Body of pancreas (tissue), 4 donors: Measurements from ENCODE around the gene CT47C1. TPM values are rescaled to one million over a fixed set of nuclear protein-coding genes. Genes with fewer than 3 reads are reported as not detected.

Source experiments
- ATAC-seq: fragments of 150-250 bp; one replicate; pipeline ENCODE4 v1.9.1; 2016
- DNase-seq, 4 donors: peaks; one replicate each; pipeline ENCODE4 v3.0.0-alpha.2; 2019
- H3K27ac ChIP-seq, 4 donors: fragments of 200-600 bp; sonication (generic); 1 replicate in 3 of 4; 2 replicates in 1 of 4; pipeline versions ENCODE4 v1.5.1 to v1.6.1; 2016 to 2019; ENCODE audit warnings: mild to moderate bottlenecking in 1 of 4, mixed read lengths in 1 of 4, moderate library complexity in 1 of 4
- H3K27me3 ChIP-seq, 2 donors: fragments of 200-600 bp; sonication (generic); one replicate each; pipeline ENCODE4 v1.6.0; 2016; ENCODE audit warnings: mild to moderate bottlenecking in 1 of 2
- H3K36me3 ChIP-seq, 2 donors: fragments of 200-600 bp; sonication (generic); replicated peaks in 1 of 2; 2 replicates each; pipeline ENCODE4 v1.5.1; 2016; ENCODE audit warnings: low read depth in 2 of 2; ENCODE audit not compliant: insufficient read depth in 1 of 2
- H3K4me1 ChIP-seq: fragments of 200-600 bp; sonication (generic); one replicate; pipeline ENCODE4 v1.6.0; 2016
- H3K4me3 ChIP-seq, 2 donors: fragments of 200-600 bp; sonication (generic); 1 replicate in 1 of 2; 2 replicates in 1 of 2; pipeline ENCODE4 v1.5.1; 2016 to 2019
- H3K9me3 ChIP-seq, 3 donors: fragments of 200-600 bp; sonication (generic); 1 replicate in 2 of 3; 2 replicates in 1 of 3; pipeline ENCODE4 v1.5.1; 2016
- POLR2A ChIP-seq, 3 donors: fragments of 450-650 bp; IDR thresholded peaks; one replicate each; pipeline ENCODE4 v1.6.1; 2016; ENCODE audit warnings: antibody characterized with exemption in 3 of 3, mild to moderate bottlenecking in 2 of 3
- WGBS, 2 donors: methylation state at CpG; one replicate each; pipeline ENCODE4 v1.1.5; 2017; 5-methylcytosine and 5-hydroxymethylcytosine counted together
- intact Hi-C: fragments of 100-400 bp; cut with DNase I; formaldehyde crosslinking; loops from one replicate; pipeline ENCODE4 v1.15.1; 2023
- total RNA-seq, 2 donors: library from RNA; depleted of rRNA; stranded (reverse); fragments of >200 nt; gene quantifications; one replicate each; pipeline ENCODE4 v1.1.0, GENCODE V29; 2016
- TF ChIP-seq, protein P1 (sequence below), 7 experiments: fragments of 450-650 bp in 4 of 7; fragments of 200-600 bp in 3 of 7; sonication (generic) in 3 of 7; IDR thresholded peaks; one replicate each; pipeline ENCODE4 v1.5.1; 2016 to 2019; ENCODE audit warnings: antibody characterized with exemption in 7 of 7

The CT47C1 gene
- total RNA-seq, 2 donors from 2014 or later: not detected

DNA sequence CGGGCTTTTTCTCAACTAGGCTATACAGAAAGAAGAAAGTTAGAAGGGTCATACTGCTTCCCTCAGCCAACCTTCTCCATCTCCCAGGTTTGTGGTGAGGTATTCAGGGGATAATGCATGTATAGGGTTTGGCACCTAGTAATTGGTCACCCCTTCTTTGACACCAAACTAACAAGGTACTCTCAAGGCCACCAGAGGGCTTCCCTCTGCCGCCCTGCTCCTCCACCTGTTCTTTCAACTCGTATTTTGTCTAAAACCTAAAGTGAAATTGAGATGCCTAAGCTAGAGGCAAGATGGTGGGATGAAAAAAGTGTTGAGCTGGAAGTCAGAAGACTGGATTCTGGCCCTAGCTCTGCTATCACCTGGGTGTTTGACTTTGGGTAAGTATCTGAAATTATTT, 22.0 kb downstream of the CT47C1 start:
- Histone ChIP-seq H3K27ac (no peak overlapping the region), H3K9me3 (no peaks in the 10 kb centered on the region), H3K4me1 (no peaks in the 10 kb centered on the region), H3K27me3 (no peaks in the 10 kb centered on the region), H3K36me3 (no peaks in the 10 kb centered on the region), H3K4me3 (no peak overlapping the region)
- intact Hi-C loops: no loop called here
- WGBS, 2 donors: 79 to 81% methylated on average over 3 of the region's 3 CpGs
- no peak for DNase-seq
- no peak for ATAC-seq
- TF ChIP-seq POLR2A (IDR thresholded peaks at IDR 0.05): no peak
- TF ChIP-seq, protein P1, sequence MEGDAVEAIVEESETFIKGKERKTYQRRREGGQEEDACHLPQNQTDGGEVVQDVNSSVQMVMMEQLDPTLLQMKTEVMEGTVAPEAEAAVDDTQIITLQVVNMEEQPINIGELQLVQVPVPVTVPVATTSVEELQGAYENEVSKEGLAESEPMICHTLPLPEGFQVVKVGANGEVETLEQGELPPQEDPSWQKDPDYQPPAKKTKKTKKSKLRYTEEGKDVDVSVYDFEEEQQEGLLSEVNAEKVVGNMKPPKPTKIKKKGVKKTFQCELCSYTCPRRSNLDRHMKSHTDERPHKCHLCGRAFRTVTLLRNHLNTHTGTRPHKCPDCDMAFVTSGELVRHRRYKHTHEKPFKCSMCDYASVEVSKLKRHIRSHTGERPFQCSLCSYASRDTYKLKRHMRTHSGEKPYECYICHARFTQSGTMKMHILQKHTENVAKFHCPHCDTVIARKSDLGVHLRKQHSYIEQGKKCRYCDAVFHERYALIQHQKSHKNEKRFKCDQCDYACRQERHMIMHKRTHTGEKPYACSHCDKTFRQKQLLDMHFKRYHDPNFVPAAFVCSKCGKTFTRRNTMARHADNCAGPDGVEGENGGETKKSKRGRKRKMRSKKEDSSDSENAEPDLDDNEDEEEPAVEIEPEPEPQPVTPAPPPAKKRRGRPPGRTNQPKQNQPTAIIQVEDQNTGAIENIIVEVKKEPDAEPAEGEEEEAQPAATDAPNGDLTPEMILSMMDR (IDR thresholded peaks at IDR 0.05): no peak

DNA sequence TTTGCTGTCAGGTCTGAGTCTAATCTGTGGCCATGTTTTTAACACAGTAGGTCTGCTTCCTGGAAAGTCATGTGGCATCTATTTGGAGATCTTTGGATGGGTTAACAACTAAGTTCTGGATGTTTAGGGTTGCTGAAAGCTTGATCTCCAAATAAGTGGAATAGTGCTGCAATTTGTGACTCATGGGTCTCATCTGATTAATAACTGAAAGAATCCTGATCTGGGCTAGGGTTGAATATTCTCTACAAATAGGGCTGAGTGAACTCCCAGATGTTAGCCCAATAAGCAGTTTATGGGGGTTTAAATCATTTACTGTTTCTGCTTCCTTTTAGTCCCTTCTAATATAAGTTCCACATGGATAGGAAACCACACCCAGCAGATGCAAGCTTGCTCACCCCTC, 23.1 kb downstream of the CT47C1 start:
- no peak for DNase-seq
- no peaks in the 10 kb centered on the region for H3K9me3 ChIP-seq
- H3K4me3 ChIP-seq: no peak overlapping the region
- ATAC-seq: no peak
- intact Hi-C loops: no loop called here
- TF ChIP-seq, protein P1 (IDR thresholded peaks at IDR 0.05): no peak
- TF ChIP-seq POLR2A (IDR thresholded peaks at IDR 0.05): no peak
- no peak overlapping the region for H3K27ac ChIP-seq
- H3K27me3 ChIP-seq: no peaks in the 10 kb centered on the region
- no peaks in the 10 kb centered on the region for H3K4me1 ChIP-seq
- H3K36me3 ChIP-seq: no peaks in the 10 kb centered on the region

DNA sequence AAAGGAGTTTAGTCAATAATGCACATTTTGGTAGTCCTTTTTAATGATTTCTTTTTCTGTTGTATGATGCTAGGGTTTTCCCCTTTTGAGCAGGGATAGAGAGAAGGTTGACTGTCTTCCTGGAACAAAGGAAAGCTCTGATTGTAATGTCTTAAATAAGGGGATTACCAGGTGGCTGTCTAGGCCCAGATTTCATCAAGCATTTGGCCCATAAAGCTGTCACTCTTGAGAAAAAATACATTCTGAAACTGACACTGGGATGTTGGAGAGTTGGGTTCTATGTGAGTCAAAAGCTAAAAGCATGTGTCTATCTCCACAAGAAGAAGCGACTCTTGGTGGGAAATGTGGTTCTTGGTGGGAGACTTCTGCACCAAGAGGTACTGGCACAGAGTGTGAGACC, 28.4 kb downstream of the CT47C1 start:
- no peak for DNase-seq
- intact Hi-C loops: no loop called here
- TF ChIP-seq POLR2A (IDR thresholded peaks at IDR 0.05): no peak
- TF ChIP-seq, protein P1 (IDR thresholded peaks at IDR 0.05): no peak

DNA sequence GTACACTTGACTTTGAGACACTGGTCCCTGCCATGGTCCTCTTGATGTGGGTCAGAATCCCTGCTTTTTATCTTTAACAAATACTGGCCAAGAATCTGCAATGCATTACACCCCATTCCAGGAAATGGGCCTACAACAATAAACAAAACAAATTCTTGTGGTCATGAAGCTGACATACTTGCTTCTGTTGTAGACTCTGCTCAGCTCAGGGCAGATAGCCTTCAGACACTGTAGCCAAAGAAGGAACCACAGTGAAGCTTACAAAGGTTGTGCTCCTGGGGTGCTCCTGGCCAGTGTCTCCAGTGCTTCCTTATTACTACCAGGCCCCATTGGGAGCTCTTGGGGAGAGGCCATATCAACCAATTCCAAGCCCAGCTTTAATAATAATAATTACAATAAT, 33.0 kb downstream of the CT47C1 start:
- ATAC-seq (no peak), DNase-seq (no peak)
- Histone ChIP-seq H3K27ac (no peak overlapping the region), H3K9me3 (no peaks in the 10 kb centered on the region), H3K4me1 (no peaks in the 10 kb centered on the region), H3K27me3 (no peaks in the 10 kb centered on the region), H3K4me3 (no peak overlapping the region), H3K36me3 (no peaks in the 10 kb centered on the region)
- TF ChIP-seq POLR2A (IDR thresholded peaks at IDR 0.05): no peak
- TF ChIP-seq, protein P1 (IDR thresholded peaks at IDR 0.05): no peak
- intact Hi-C loops: no loop called here

More for the DNA sequence above, 28.4 kb downstream of the CT47C1 start:
- WGBS, 2 donors: 73 to 100% methylated on average over 1 of the region's 1 CpG
- Histone ChIP-seq H3K27me3 (no peaks in the 10 kb centered on the region), H3K4me1 (no peaks in the 10 kb centered on the region), H3K27ac (no peak overlapping the region), H3K36me3 (no peaks in the 10 kb centered on the region), H3K4me3 (no peak overlapping the region), H3K9me3 (no peaks in the 10 kb centered on the region)
- no peak for ATAC-seq

DNA sequence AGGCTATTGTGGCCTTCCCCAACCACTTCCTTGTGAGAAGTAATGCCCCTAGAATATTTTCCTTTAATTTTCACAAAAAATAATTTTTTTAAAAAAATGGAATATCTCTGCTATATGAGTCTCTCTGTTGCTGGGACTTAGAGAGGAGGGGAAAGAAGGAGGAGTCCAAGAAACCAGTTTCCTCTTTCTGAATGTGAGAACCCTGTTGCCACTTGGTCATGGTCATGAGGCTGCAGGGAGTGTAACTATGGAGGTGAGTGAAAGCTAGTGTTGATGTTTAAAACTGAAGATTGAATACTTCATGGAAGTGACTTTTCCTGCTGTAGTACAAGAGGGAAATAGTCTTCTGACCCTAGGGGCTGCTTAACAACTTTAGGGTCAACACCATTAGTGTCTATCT, 34.4 kb downstream of the CT47C1 start:
- Histone ChIP-seq H3K4me3 (no peak overlapping the region), H3K27me3 (no peaks in the 10 kb centered on the region), H3K36me3 (no peaks in the 10 kb centered on the region), H3K4me1 (no peaks in the 10 kb centered on the region), H3K27ac (no peak overlapping the region), H3K9me3 (no peaks in the 10 kb centered on the region)
- no peak for TF ChIP-seq POLR2A (IDR thresholded peaks at IDR 0.05)
- TF ChIP-seq, protein P1 (IDR thresholded peaks at IDR 0.05): no peak
- ATAC-seq: no peak
- intact Hi-C loops: no loop called here
- DNase-seq: no peak
